HCT116 (cell line): ENCODE results near the gene ISOC2. TPM values are rescaled to one million over a fixed set of nuclear protein-coding genes. Genes with fewer than 3 reads are reported as not detected.
A peak's percentile ranks its signal among the peaks of the same experiment; 100 is the strongest.

Source experiments
- ATAC-seq: fragments of 200-7000 bp; cut with Tn5 transposase; 2 replicates; pipeline ENCODE4 v1.9.1; 2020; ENCODE audit warnings: mild to moderate bottlenecking, moderate library complexity
- BruUV-seq: library from RNA; stranded (reverse); fragments of 400-500 nt; replicated peaks from 2 replicates; lab custom pipeline; 2021; lab: Mats Ljungman, UMichigan
- CTCF ChIA-PET: fragments of 300-600 bp; sonication (Branson Sonifier 250); formaldehyde crosslinking; loops from one replicate; lab custom pipeline; 2021; ENCODE audit warnings: antibody characterized with exemption; lab: Charles Lee
- POLR2A ChIA-PET: fragments of 300-600, 350-600 bp; sonication (Branson Sonifier 250); formaldehyde crosslinking; loops from one replicate; lab custom pipeline; 2021; ENCODE audit warnings: antibody characterized with exemption; lab: Charles Lee
- RAD21 ChIA-PET, 2 experiments: fragments of 300-600 bp; sonication (Branson Sonifier 250); formaldehyde crosslinking; loops; one replicate each; lab custom pipeline; 2023; ENCODE audit warnings: low total read pairs in 2 of 2; ENCODE audit not compliant: uncharacterized antibody in 2 of 2, unreplicated experiment in 2 of 2, low non-redundant PET in 1 of 2; lab: Charles Lee
- DNase-seq: peaks from one replicate; pipeline ENCODE4 v3.0.0-alpha.2; 2010; ENCODE audit warnings: low read depth, low spot score
- H2AFZ ChIP-seq: fragments of 200-600 bp; shearing (Covaris generic), sonication (generic); 2 replicates; pipeline ENCODE4 v1.6.1; 2017; ENCODE audit warnings: low read depth, mixed run types, mixed read lengths, antibody characterized with exemption, low read length; ENCODE audit not compliant: poor library complexity, severe bottlenecking
- H3K27ac ChIP-seq: 2 replicates; pipeline ENCODE4 v1.5.1; 2012; ENCODE audit warnings: low read depth, low read length
- H3K27me3 ChIP-seq: fragments of 200-600 bp; sonication (generic); 2 replicates; pipeline ENCODE4 v1.6.1; 2016; ENCODE audit warnings: mixed run types, low read length, mixed read lengths; ENCODE audit not compliant: insufficient read depth
- H3K36me3 ChIP-seq, 2 experiments: fragments of 200-500 bp in 1 of 2; fragments of 200-600 bp in 1 of 2; sonication (Bioruptor generic) in 1 of 2; sonication (generic) in 1 of 2; 2 replicates each; pipeline versions ENCODE4 v1.5.1 to v1.6.1; 2014 to 2016; ENCODE audit warnings: low read length in 2 of 2, inconsistent platforms in 1 of 2, mixed read lengths in 1 of 2, mixed run types in 1 of 2; ENCODE audit not compliant: insufficient read depth in 2 of 2, control insufficient read depth in 1 of 2
- H3K4me1 ChIP-seq, 2 experiments: fragments of 200-600 bp in 1 of 2; sonication (generic) in 1 of 2; 2 replicates each; pipeline versions ENCODE4 v1.5.1 to v1.6.1; 2012 to 2017; ENCODE audit warnings: low read length in 2 of 2, inconsistent platforms in 1 of 2, mild to moderate bottlenecking in 1 of 2, mixed read lengths in 1 of 2, mixed run types in 1 of 2, moderate library complexity in 1 of 2; ENCODE audit not compliant: insufficient read depth in 2 of 2, control insufficient read depth in 1 of 2
- H3K4me2 ChIP-seq: fragments of 200-600 bp; sonication (generic); 2 replicates; pipeline ENCODE4 v1.6.1; 2017; ENCODE audit warnings: mixed run types, low read length, mixed read lengths
- H3K4me3 ChIP-seq, 2 experiments: fragments of 200-600 bp in 1 of 2; sonication (generic) in 1 of 2; replicated peaks in 1 of 2; 2 replicates each; pipeline ENCODE4 v1.5.1; 2011 to 2016; ENCODE audit warnings: low read length in 2 of 2, control low read depth in 1 of 2, low read depth in 1 of 2, mild to moderate bottlenecking in 1 of 2, mixed read lengths in 1 of 2, mixed run types in 1 of 2
- H3K79me2 ChIP-seq: fragments of 200-600 bp; sonication (generic); 2 replicates; pipeline ENCODE4 v1.6.1; 2017; ENCODE audit warnings: mild to moderate bottlenecking, mixed run types, low read length, moderate library complexity, mixed read lengths; ENCODE audit not compliant: insufficient read depth
- H3K9ac ChIP-seq: fragments of 200-600 bp; sonication (generic); 2 replicates; pipeline ENCODE4 v1.6.1; 2016; ENCODE audit warnings: low read length, mixed read lengths
- H3K9me2 ChIP-seq: fragments of 200-600 bp; sonication (generic), shearing (Covaris generic); 2 replicates; pipeline ENCODE4 v1.6.1; 2017; ENCODE audit warnings: mixed run types, mild to moderate bottlenecking, moderate library complexity; ENCODE audit not compliant: insufficient read depth
- H3K9me3 ChIP-seq, 2 experiments: fragments of 200-500 bp in 1 of 2; fragments of 200-600 bp in 1 of 2; sonication (Bioruptor generic) in 1 of 2; sonication (generic) in 1 of 2; 2 replicates each; pipeline ENCODE4 v1.6.1; 2014 to 2017; ENCODE audit warnings: low read length in 2 of 2, mixed read lengths in 2 of 2, inconsistent platforms in 1 of 2, low read depth in 1 of 2, mild to moderate bottlenecking in 1 of 2, mixed run types in 1 of 2, moderate library complexity in 1 of 2; ENCODE audit not compliant: control insufficient read depth in 1 of 2, insufficient read depth in 1 of 2
- H4K20me1 ChIP-seq: fragments of 200-600 bp; sonication (generic), shearing (Covaris generic); 2 replicates; pipeline ENCODE4 v1.6.1; 2017; ENCODE audit warnings: mixed run types, mild to moderate bottlenecking, moderate library complexity; ENCODE audit not compliant: insufficient read depth
- CBX3 ChIP-seq: IDR thresholded peaks from 2 replicates; pipeline ENCODE4 v1.6.1; 2012; ENCODE audit warnings: low read depth
- CTCF ChIP-seq, 3 experiments: fragments of 200-600 bp in 1 of 3; sonication (generic) in 1 of 3; IDR thresholded peaks in 2 of 3; conservative IDR thresholded peaks in 1 of 3; 2 replicates each; pipeline ENCODE4 v1.5.1; 2012 to 2017; ENCODE audit warnings: low read depth in 2 of 3, low read length in 2 of 3, antibody characterized with exemption in 1 of 3, borderline replicate concordance in 1 of 3, control low read depth in 1 of 3, mild to moderate bottlenecking in 1 of 3, mixed read lengths in 1 of 3, mixed run types in 1 of 3, moderate library complexity in 1 of 3; ENCODE audit not compliant: insufficient read depth in 1 of 3
- EZH2 ChIP-seq: fragments of 200-600 bp; sonication (generic); IDR thresholded peaks from 2 replicates; pipeline ENCODE4 v1.6.1; 2017; ENCODE audit warnings: antibody characterized with exemption, mixed run types
- EZH2phosphoT487 ChIP-seq: fragments of 200-600 bp; IDR thresholded peaks from 2 replicates; pipeline ENCODE4 v1.6.1; 2018; ENCODE audit warnings: antibody characterized with exemption, borderline replicate concordance
- FOSL1 ChIP-seq: IDR thresholded peaks from 2 replicates; pipeline ENCODE4 v1.6.1; 2012; ENCODE audit warnings: low read depth
- JUND ChIP-seq: IDR thresholded peaks from 2 replicates; pipeline ENCODE4 v1.6.1; 2012
- MAX ChIP-seq: IDR thresholded peaks from 2 replicates; pipeline ENCODE4 v1.6.1; 2012
- POLR2A ChIP-seq: IDR thresholded peaks from 2 replicates; pipeline ENCODE4 v1.7.0; 2011; ENCODE audit warnings: borderline replicate concordance; ENCODE audit not compliant: insufficient read depth, insufficient read length; ENCODE audit errors: extremely low read depth
- POLR2AphosphoS5 ChIP-seq: IDR thresholded peaks from 2 replicates; pipeline ENCODE4 v1.6.1; 2011; ENCODE audit warnings: mild to moderate bottlenecking, low read depth, low read length, moderate library complexity
- SP1 ChIP-seq: IDR thresholded peaks from 2 replicates; pipeline ENCODE4 v1.6.1; 2012; ENCODE audit warnings: low read depth
- TCF7L2 ChIP-seq: IDR thresholded peaks from 2 replicates; pipeline ENCODE4 v1.7.0; 2011; ENCODE audit warnings: borderline replicate concordance, inconsistent platforms; ENCODE audit not compliant: insufficient read depth, insufficient read length; ENCODE audit errors: extremely low read depth
- YY1 ChIP-seq: IDR thresholded peaks from 2 replicates; pipeline ENCODE4 v1.6.1; 2011; ENCODE audit warnings: low read length, low read depth, moderate library complexity, mild to moderate bottlenecking; ENCODE audit not compliant: insufficient replicate concordance; ENCODE audit errors: extremely low read depth
- ZNF274 ChIP-seq: fragments of 200-500 bp; sonication (Bioruptor generic); IDR thresholded peaks from 2 replicates; pipeline ENCODE4 v1.6.1; 2014; ENCODE audit warnings: mild to moderate bottlenecking, low read depth, low read length, inconsistent platforms
- intact Hi-C: fragments of 100-400 bp; cut with micrococcal nuclease; formaldehyde crosslinking; loops from 2 replicates; pipeline ENCODE4 v1.10.0; 2022
- total RNA-seq: library from RNA; stranded (reverse); gene quantifications from one replicate; pipeline ENCODE4 v1.2.1, GENCODE V29; 2021; ENCODE audit not compliant: unreplicated experiment

The ISOC2 gene
- total RNA-seq, 1 experiment from 2014 or later: 56.8 TPM

- intact Hi-C loops: no loop called here
- Histone ChIP-seq H3K27ac (peak overlapping the region; percentile 17), H2AFZ (no peak overlapping the region), H3K79me2 (peaks cover 28% of the 10 kb centered on the region), H3K9me3 (no peaks in the 10 kb centered on the region), H3K9me2 (no peaks in the 10 kb centered on the region), H3K9ac (peak overlapping the region; percentile 90), H3K4me1 (peaks cover 38 to 60% of the 10 kb centered on the region in 2 experiments), H3K27me3 (no peaks in the 10 kb centered on the region), H4K20me1 (no peaks in the 10 kb centered on the region), H3K4me2 (peak overlapping the region; percentile 87), H3K4me3 (peak overlapping the region; percentile 54 to 76; a peak in 3 of 4 replicates), H3K36me3 (peaks cover 0 to 11% of the 10 kb centered on the region in 2 experiments; a peak in 2 of 4 replicates)
- TF ChIP-seq SP1: no peak
- TF ChIP-seq CTCF (IDR thresholded peaks at IDR 0.05 in 2 of 3, conservative IDR thresholded peaks at IDR 0.05 in 1 of 3; ENCODE audit: borderline replicate concordance in 1 of 3, insufficient read depth in 1 of 3, low read depth in 2 of 3, low read length in 2 of 3): no peak
- no peak for TF ChIP-seq POLR2AphosphoS5
- no peak for TF ChIP-seq JUND
- no peak for TF ChIP-seq YY1
- TF ChIP-seq MAX: no peak
- no peak for TF ChIP-seq POLR2A
- TF ChIP-seq TCF7L2: no peak
- no peak for TF ChIP-seq FOSL1
- TF ChIP-seq EZH2phosphoT487: no peak
- no peak for TF ChIP-seq EZH2
- no peak for TF ChIP-seq CBX3
- TF ChIP-seq ZNF274: no peak
- ATAC-seq: no peak
- ChIA-PET RAD21 (no interaction called here), POLR2A (interaction anchor here (0.6 to 1.8 kb wide), 2 partner anchors 10 to 1002 kb away, joined by 3 to 4 read pairs; partner anchors contain the start of gene ISOC2), CTCF (interaction anchor here (1.2 kb wide), 1 partner anchor 33 kb away, joined by 4 read pairs; no protein-coding TSS in a partner anchor)
- no peak for DNase-seq
- no TSS peak for BruUV-seq
Observed at GRCh38 chr19:55471266-55471665, 9.8 kb upstream of the ISOC2 start.
